ENCODE data around the gene FARSA.
"Not testable (repeated sequence)": the region's sequence is repeated elsewhere in the genome, so short reads cannot be mapped to it uniquely, and the experiment has no call there.

GRCh38 chr19:12957389-12957952 is 24.0 kb upstream of the FARSA start:
- not testable (repeated sequence) for TF ChIP-seq CTCF (IDR thresholded peaks at IDR 0.05; ENCODE audit: insufficient read depth, low read length, poor library complexity, severe bottlenecking); EZH2phosphoT487 (conservative IDR thresholded peaks at IDR 0.05; ENCODE audit: low read length)

Data from SU-DHL-6 (cell line).